ENCODE data around the gene ABHD14A.

GRCh38 chr3:51968170-51968775, 6.6 kb upstream of the ABHD14A start:
- TF ChIP-seq, protein P1, sequence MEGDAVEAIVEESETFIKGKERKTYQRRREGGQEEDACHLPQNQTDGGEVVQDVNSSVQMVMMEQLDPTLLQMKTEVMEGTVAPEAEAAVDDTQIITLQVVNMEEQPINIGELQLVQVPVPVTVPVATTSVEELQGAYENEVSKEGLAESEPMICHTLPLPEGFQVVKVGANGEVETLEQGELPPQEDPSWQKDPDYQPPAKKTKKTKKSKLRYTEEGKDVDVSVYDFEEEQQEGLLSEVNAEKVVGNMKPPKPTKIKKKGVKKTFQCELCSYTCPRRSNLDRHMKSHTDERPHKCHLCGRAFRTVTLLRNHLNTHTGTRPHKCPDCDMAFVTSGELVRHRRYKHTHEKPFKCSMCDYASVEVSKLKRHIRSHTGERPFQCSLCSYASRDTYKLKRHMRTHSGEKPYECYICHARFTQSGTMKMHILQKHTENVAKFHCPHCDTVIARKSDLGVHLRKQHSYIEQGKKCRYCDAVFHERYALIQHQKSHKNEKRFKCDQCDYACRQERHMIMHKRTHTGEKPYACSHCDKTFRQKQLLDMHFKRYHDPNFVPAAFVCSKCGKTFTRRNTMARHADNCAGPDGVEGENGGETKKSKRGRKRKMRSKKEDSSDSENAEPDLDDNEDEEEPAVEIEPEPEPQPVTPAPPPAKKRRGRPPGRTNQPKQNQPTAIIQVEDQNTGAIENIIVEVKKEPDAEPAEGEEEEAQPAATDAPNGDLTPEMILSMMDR (conservative IDR thresholded peaks at IDR 0.05), result no peak
- TF ChIP-seq EZH2 (IDR thresholded peaks at IDR 0.05; ENCODE audit: low read depth), result no peak

All from PC-9 (cell line).